HG02610 (cell line): ENCODE results near the gene BCAP29.

Experiments used
- ATAC-seq: cut with Tn5 transposase; IDR thresholded peaks from one replicate; pipeline ENCODE4 v1.9.1; 2021; ENCODE audit warnings: mild to moderate bottlenecking, moderate library complexity; ENCODE audit not compliant: unreplicated experiment

Gene BCAP29

GRCh38 chr7:107581387-107582013 is 1.5 kb downstream of the BCAP29 start:
- ATAC-seq: no peak

- no peak for ATAC-seq
Measured at GRCh38 chr7:107582875-107583274, 2.8 kb downstream of the BCAP29 start.

GRCh38 chr7:107584716-107585115 is 4.7 kb downstream of the BCAP29 start:
- ATAC-seq: no peak

GRCh38 chr7:107588529-107589130 is 8.6 kb downstream of the BCAP29 start:
- ATAC-seq: no peak

- ATAC-seq: no peak
Measured at GRCh38 chr7:107591421-107591820, 11.4 kb downstream of the BCAP29 start.

- no peak for ATAC-seq
Measured at GRCh38 chr7:107592361-107593024, 12.4 kb downstream of the BCAP29 start.

- no peak for ATAC-seq
Measured at GRCh38 chr7:107593025-107593410, 13.0 kb downstream of the BCAP29 start.

GRCh38 chr7:107594961-107595737 is 15.1 kb downstream of the BCAP29 start:
- no peak for ATAC-seq

- no peak for ATAC-seq
Measured at GRCh38 chr7:107596881-107597581, 17.0 kb downstream of the BCAP29 start.

GRCh38 chr7:107597582-107597916 is 17.5 kb downstream of the BCAP29 start:
- no peak for ATAC-seq

- ATAC-seq: no peak
Measured at GRCh38 chr7:107597953-107598352, 17.9 kb downstream of the BCAP29 start.

- ATAC-seq: no peak
Measured at GRCh38 chr7:107599262-107599661, 19.2 kb downstream of the BCAP29 start.

- no peak for ATAC-seq
Measured at GRCh38 chr7:107600816-107601215, 20.8 kb downstream of the BCAP29 start.

GRCh38 chr7:107605218-107605815 is 25.3 kb downstream of the BCAP29 start:
- ATAC-seq: no peak

- no peak for ATAC-seq
Measured at GRCh38 chr7:107606303-107606702, 26.3 kb downstream of the BCAP29 start.

- ATAC-seq: no peak
Measured at GRCh38 chr7:107609811-107610261, 29.8 kb downstream of the BCAP29 start.

- no peak for ATAC-seq
Measured at GRCh38 chr7:107610323-107610722, 30.3 kb downstream of the BCAP29 start.

- no peak for ATAC-seq
Measured at GRCh38 chr7:107613439-107613838, 33.4 kb downstream of the BCAP29 start.

GRCh38 chr7:107613948-107614347 is 33.9 kb downstream of the BCAP29 start:
- no peak for ATAC-seq

- ATAC-seq: no peak
Measured at GRCh38 chr7:107614425-107614824, 34.4 kb downstream of the BCAP29 start.
